Measurements from ENCODE around the gene TMEM181.

DNA sequence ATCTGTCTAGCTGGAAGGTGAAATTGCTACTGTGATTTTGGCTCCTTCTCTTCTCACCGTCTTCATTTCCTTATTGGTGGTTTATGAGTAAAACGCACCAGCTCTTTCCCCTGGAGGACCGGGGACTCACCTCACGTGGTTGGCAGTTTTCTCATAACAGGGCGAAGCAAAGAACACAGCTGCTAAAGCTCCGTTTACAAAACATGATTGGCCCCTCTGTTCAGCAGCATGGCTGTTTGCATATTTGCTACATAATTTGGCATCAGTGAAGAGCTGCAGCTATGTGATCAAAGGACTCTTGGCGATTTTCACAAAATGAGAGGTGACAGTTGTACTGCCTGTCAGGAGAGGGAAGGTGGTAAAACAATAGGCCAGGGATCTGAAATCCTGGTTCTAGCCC is 20.5 kb upstream of the TMEM181 start:
- no peak for TF ChIP-seq GABPA (IDR thresholded peaks at IDR 0.05 in 1 of 2, conservative IDR thresholded peaks at IDR 0.05 in 1 of 2)
- TF ChIP-seq, protein P1, sequence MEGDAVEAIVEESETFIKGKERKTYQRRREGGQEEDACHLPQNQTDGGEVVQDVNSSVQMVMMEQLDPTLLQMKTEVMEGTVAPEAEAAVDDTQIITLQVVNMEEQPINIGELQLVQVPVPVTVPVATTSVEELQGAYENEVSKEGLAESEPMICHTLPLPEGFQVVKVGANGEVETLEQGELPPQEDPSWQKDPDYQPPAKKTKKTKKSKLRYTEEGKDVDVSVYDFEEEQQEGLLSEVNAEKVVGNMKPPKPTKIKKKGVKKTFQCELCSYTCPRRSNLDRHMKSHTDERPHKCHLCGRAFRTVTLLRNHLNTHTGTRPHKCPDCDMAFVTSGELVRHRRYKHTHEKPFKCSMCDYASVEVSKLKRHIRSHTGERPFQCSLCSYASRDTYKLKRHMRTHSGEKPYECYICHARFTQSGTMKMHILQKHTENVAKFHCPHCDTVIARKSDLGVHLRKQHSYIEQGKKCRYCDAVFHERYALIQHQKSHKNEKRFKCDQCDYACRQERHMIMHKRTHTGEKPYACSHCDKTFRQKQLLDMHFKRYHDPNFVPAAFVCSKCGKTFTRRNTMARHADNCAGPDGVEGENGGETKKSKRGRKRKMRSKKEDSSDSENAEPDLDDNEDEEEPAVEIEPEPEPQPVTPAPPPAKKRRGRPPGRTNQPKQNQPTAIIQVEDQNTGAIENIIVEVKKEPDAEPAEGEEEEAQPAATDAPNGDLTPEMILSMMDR (IDR thresholded peaks at IDR 0.05; ENCODE audit: low read depth, low read length, missing input control), result no peak
- no peak for TF ChIP-seq YY1 (IDR thresholded peaks at IDR 0.05)
- TF ChIP-seq RAD21 (IDR thresholded peaks at IDR 0.05), result no peak
- no peak for TF ChIP-seq FOXA1 (IDR thresholded peaks at IDR 0.05)
- TF ChIP-seq TAF1 (conservative IDR thresholded peaks at IDR 0.05), result no peak
- no peak for TF ChIP-seq EGR1 (IDR thresholded peaks at IDR 0.05; ENCODE audit: low read depth in 2 of 2)

All from liver (tissue), 3 donors.